GM18502 (cell line): ENCODE data around the gene ETFBKMT.
"Not testable (repeated sequence)": the region's sequence is repeated elsewhere in the genome, so short reads cannot be mapped to it uniquely, and the experiment has no call there.

ENCODE experiments used
- ATAC-seq: cut with Tn5 transposase; IDR thresholded peaks from one replicate; pipeline ENCODE4 v1.9.1; 2021; ENCODE audit warnings: mild to moderate bottlenecking; ENCODE audit not compliant: unreplicated experiment, poor library complexity

Gene ETFBKMT

GRCh38 chr12:31715283-31715825, 55.9 kb downstream of the ETFBKMT start:
- ATAC-seq = peak; percentile 90

GRCh38 chr12:31716998-31717397, 57.5 kb downstream of the ETFBKMT start:
- not testable (repeated sequence) for ATAC-seq

- not testable (repeated sequence) for ATAC-seq
These were observed 59.2 kb downstream of the ETFBKMT start for GRCh38 chr12:31718542-31719198.

- no peak for ATAC-seq
These were observed 63.1 kb downstream of the ETFBKMT start for GRCh38 chr12:31722580-31722979.
